ENCODE results near the gene NFIA.
"Not testable (repeated sequence)": the region's sequence is repeated elsewhere in the genome, so short reads cannot be mapped to it uniquely, and the experiment has no call there.

The NFIA gene

DNA sequence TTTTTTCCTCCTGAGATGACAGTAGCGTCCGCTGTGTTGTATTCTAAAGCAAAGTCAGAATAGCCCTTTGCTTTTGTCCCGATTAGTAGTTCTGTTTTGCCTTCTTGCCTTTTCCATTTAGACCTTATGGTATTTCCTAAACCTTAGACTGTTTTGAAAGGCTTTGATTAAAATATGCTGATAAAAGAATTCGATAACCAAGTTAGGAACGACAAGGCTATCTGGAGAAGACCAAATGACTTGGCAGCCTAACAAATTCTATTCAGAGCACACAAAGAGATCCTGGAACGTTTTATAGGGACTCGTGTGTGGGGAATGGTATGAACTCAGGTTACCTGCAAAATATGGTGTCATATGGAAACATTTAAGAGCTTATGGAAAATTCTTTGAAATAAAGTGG, 42.9 kb downstream of the NFIA start:
- Histone ChIP-seq H3K27ac (ENCODE audit: low read length) (no peak overlapping the region), H3K9ac (ENCODE audit: low read length) (no peak overlapping the region), H3K9me3 (ENCODE audit: control insufficient read depth, low read depth, low read length) (no peaks in the 10 kb centered on the region), H3K36me3 (ENCODE audit: control insufficient read depth, low read depth, low read length) (no peaks in the 10 kb centered on the region), H3K4me3 (ENCODE audit: low read length) (no peak overlapping the region), H3K27me3 (ENCODE audit: control insufficient read depth, insufficient read depth, low read length) (no peaks in the 10 kb centered on the region), H3K4me1 (ENCODE audit: control insufficient read depth, low read depth, low read length) (peaks cover 6% of the 10 kb centered on the region)

DNA sequence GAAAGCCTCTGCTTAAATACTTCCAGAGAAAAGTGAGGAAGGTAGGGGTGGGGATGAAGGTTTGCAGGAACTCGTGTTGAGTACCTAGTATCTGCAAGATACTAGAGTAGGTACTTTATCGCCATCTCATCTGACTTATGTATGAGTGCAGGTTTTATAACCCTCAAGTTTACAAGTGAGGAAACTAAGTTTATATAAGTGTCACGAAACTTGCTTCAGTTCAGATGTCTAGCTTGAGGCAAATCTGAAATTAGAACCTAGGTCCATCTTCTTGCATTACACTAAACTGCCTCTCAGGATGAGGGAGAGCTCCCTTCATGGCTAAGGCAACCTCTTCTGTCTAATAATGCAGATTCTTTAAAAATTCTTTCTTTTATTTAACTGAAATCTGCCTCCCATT, 43.5 kb downstream of the NFIA start:
- no peak overlapping the region for H3K4me3 ChIP-seq (ENCODE audit: low read length)
- H3K36me3 ChIP-seq (ENCODE audit: control insufficient read depth, low read depth, low read length) = no peaks in the 10 kb centered on the region
- no peak overlapping the region for H3K27ac ChIP-seq (ENCODE audit: low read length)
- no peaks in the 10 kb centered on the region for H3K27me3 ChIP-seq (ENCODE audit: control insufficient read depth, insufficient read depth, low read length)
- H3K4me1 ChIP-seq (ENCODE audit: control insufficient read depth, low read depth, low read length) = no peaks in the 10 kb centered on the region
- no peak overlapping the region for H3K9ac ChIP-seq (ENCODE audit: low read length)
- no peaks in the 10 kb centered on the region for H3K9me3 ChIP-seq (ENCODE audit: control insufficient read depth, low read depth, low read length)

DNA sequence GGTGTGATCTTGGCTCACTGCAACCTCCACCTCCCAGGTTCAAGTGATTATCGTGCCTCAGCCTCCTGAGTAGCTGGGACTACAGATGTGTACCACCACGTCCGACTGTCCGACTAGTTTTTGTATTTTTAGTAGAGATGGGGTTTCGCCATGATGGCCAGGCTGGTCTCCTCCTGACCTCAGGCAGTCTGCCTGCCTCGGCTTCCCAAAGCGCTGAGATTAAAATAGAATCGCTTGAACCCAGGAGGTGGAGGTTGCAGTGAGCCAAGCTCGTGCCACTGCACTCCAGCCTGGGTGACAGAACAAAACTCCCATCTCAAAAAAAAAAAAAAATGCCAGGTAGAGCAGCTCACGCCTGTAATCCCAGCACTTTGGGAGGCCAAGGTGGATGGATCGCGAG, 44.5 kb downstream of the NFIA start:
- H3K27ac ChIP-seq (ENCODE audit: low read length); H3K4me3 ChIP-seq (ENCODE audit: low read length): not testable (repeated sequence)

DNA sequence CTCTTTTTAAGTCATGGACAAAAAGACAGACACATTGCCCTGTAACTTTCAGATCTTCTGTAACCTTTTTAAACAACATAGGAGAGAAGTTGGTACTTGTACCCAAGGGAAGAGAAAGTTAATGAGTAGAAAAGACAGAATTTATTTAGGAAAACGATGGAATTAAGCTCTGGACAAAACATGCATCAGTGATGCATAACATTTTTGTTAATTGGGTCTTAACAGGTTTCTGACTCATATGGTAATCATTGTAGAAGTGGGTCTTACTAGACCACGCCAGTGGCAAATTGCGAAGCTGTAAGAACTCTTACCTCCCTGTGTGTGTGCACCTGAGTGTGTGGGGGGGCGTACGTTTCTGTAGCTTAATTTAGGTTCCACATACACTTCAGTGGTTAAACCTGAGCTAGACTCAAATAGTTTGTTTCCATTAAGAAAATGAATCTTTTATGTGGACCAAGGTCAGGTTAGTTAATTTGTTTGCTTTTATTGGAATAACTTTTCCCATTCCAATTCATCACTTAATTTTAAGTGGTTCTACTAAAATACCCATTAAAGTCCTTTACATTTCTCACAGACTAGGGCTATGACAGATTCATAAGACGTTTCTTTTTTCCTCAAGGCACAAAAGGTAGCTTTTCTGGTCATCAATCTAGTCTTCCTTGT, 48.1 kb downstream of the NFIA start:
- Histone ChIP-seq H3K9ac (ENCODE audit: low read length) (no peak overlapping the region), H3K4me3 (ENCODE audit: low read length) (no peak overlapping the region), H3K27me3 (ENCODE audit: control insufficient read depth, insufficient read depth, low read length) (no peaks in the 10 kb centered on the region), H3K36me3 (ENCODE audit: control insufficient read depth, low read depth, low read length) (no peaks in the 10 kb centered on the region), H3K4me1 (ENCODE audit: control insufficient read depth, low read depth, low read length) (no peaks in the 10 kb centered on the region), H3K9me3 (ENCODE audit: control insufficient read depth, low read depth, low read length) (no peaks in the 10 kb centered on the region), H3K27ac (ENCODE audit: low read length) (no peak overlapping the region)

More for the DNA sequence above, 44.5 kb downstream of the NFIA start:
- not testable (repeated sequence) for H3K4me1 ChIP-seq (ENCODE audit: control insufficient read depth, low read depth, low read length); H3K9ac ChIP-seq (ENCODE audit: low read length); H3K9me3 ChIP-seq (ENCODE audit: control insufficient read depth, low read depth, low read length); H3K27me3 ChIP-seq (ENCODE audit: control insufficient read depth, insufficient read depth, low read length); H3K36me3 ChIP-seq (ENCODE audit: control insufficient read depth, low read depth, low read length)

DNA sequence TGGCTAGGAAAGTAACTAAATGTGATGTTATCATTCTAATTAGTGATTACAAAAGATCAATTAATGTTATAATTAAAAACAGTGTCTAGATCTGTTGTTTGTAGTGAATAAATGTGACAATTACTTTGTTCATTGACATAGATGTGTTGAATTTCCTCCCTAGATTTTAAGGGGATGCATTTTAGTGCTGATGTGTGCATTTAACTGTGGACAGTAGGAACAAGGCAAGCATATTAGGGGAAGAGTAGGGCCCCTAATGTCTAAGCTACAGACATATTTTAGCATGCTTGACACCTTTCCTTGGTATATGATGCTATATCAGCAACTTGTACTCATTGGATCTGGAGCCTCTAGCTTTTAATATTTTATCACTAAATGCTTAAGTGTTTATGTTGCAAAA, 48.9 kb downstream of the NFIA start:
- H3K9ac ChIP-seq (ENCODE audit: low read length) = no peak overlapping the region
- H3K9me3 ChIP-seq (ENCODE audit: control insufficient read depth, low read depth, low read length) = no peaks in the 10 kb centered on the region
- H3K4me3 ChIP-seq (ENCODE audit: low read length) = no peak overlapping the region
- no peaks in the 10 kb centered on the region for H3K27me3 ChIP-seq (ENCODE audit: control insufficient read depth, insufficient read depth, low read length)
- H3K36me3 ChIP-seq (ENCODE audit: control insufficient read depth, low read depth, low read length) = no peaks in the 10 kb centered on the region
- no peaks in the 10 kb centered on the region for H3K4me1 ChIP-seq (ENCODE audit: control insufficient read depth, low read depth, low read length)
- no peak overlapping the region for H3K27ac ChIP-seq (ENCODE audit: low read length)

DNA sequence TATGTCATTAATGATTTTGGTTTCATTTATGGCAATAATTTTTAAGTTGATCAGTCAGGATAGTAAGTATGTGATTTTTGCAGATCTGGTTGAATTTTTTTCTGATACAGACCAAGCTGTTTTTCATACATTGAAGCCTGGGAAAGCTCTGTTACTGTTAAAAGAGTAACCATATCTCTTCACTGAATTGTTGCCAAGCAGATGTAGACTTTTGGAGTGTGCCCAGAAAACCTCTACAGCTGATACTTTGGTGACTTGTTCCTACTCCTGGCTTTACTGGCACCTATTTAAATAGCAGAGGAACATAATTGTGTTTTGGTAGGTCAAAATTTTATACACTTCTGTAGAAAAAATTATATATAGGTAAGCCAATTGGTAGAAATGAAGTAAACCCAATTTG, 49.4 kb downstream of the NFIA start:
- no peaks in the 10 kb centered on the region for H3K9me3 ChIP-seq (ENCODE audit: control insufficient read depth, low read depth, low read length)
- no peak overlapping the region for H3K9ac ChIP-seq (ENCODE audit: low read length)
- H3K4me3 ChIP-seq (ENCODE audit: low read length) = no peak overlapping the region
- no peaks in the 10 kb centered on the region for H3K4me1 ChIP-seq (ENCODE audit: control insufficient read depth, low read depth, low read length)
- no peaks in the 10 kb centered on the region for H3K36me3 ChIP-seq (ENCODE audit: control insufficient read depth, low read depth, low read length)
- no peaks in the 10 kb centered on the region for H3K27me3 ChIP-seq (ENCODE audit: control insufficient read depth, insufficient read depth, low read length)
- no peak overlapping the region for H3K27ac ChIP-seq (ENCODE audit: low read length)

DNA sequence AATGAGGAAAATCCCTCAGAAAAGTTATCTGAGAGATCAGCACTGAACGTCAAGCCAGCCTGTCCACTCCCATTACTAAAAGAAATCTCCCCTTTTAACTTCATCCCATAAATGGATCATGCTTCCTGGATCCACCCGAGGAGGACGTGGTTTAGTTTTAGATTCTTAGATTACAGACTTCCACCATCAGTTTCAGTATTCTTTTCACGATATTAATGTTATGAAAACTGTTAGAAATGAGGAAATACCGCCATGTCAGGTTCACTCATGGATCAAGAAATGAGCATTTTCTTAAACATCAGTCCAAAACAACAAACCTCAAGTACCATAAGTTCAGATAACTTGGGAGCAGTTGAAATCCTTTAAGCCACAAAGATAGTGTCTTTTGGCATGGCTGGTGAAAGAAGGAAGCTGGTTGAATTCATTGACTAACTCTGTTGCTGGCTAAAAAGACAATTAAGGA, 49.8 kb downstream of the NFIA start:
- Histone ChIP-seq H3K36me3 (ENCODE audit: control insufficient read depth, low read depth, low read length) (no peaks in the 10 kb centered on the region), H3K27me3 (ENCODE audit: control insufficient read depth, insufficient read depth, low read length) (no peaks in the 10 kb centered on the region), H3K9me3 (ENCODE audit: control insufficient read depth, low read depth, low read length) (no peaks in the 10 kb centered on the region), H3K27ac (ENCODE audit: low read length) (no peak overlapping the region), H3K4me1 (ENCODE audit: control insufficient read depth, low read depth, low read length) (no peaks in the 10 kb centered on the region), H3K4me3 (ENCODE audit: low read length) (no peak overlapping the region), H3K9ac (ENCODE audit: low read length) (no peak overlapping the region)

DNA sequence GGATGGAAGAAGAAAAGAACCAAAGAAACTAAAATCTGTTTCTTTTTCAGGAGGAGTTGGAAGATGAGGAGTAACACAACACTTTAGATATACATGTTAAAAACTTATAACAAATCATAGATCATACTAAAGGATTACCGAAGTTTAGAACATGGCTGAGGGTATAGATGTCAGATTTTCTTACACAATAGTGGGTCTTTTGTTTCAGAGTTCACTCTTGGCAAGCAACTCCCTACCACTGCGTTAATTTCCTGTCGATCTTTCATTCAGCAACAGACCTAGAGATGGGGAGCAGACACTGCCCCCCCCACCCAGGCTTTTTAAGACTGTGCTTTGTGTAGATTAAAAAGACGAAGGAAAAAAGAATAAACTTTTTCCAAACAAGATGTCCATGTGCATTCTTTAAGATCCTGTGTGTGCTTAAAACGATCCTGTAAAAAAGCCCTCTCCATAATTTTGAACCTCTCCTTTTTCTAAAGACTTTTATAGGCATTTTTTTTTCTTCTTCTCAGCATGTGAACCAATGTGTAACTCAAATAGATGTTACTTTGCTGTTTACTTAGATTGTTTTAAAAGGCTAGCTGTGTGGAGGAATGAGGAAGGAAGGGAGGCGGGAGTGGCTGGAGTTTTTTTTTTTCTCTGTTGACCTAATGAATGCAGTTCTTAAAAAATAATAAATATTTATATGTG, 50.4 kb downstream of the NFIA start:
- Histone ChIP-seq H3K9me3 (ENCODE audit: control insufficient read depth, low read depth, low read length) (no peaks in the 10 kb centered on the region), H3K36me3 (ENCODE audit: control insufficient read depth, low read depth, low read length) (no peaks in the 10 kb centered on the region), H3K27me3 (ENCODE audit: control insufficient read depth, insufficient read depth, low read length) (no peaks in the 10 kb centered on the region), H3K27ac (ENCODE audit: low read length) (no peak overlapping the region), H3K4me1 (ENCODE audit: control insufficient read depth, low read depth, low read length) (no peaks in the 10 kb centered on the region), H3K9ac (ENCODE audit: low read length) (no peak overlapping the region), H3K4me3 (ENCODE audit: low read length) (no peak overlapping the region)

DNA sequence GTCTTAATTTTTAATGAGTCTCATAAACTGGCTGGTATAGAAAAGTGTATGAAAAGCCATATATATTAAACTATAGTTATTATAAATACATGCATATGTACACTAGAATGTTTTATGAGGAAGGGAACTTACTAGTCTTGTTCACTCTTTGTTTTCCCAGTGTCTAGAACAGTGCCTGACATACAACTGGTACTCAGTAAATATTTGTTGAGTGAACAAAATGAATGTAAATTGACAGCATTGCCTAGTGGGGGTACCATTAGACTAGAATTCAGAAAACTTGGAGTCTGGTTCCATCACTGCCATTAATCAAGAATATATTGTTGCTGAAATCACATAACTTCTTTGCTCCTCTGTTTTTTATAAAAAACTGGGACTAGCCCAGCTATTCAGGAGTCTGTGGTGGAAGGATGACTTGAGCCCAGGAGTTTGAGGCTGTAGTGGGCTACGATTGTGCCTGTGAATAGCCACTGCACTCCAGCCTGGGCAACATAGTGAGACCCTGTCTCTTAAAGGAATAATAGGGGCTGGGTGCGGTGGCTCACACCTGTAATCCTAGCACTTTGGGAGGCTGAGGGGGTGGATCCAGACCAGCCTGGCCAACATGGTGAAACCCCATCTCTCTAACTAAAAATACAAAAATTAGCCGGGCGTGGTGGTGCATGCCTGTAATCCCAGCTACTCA, 51.1 kb downstream of the NFIA start:
- no peaks in the 10 kb centered on the region for H3K4me1 ChIP-seq (ENCODE audit: control insufficient read depth, low read depth, low read length)
- no peaks in the 10 kb centered on the region for H3K27me3 ChIP-seq (ENCODE audit: control insufficient read depth, insufficient read depth, low read length)
- H3K4me3 ChIP-seq (ENCODE audit: low read length) = no peak overlapping the region
- H3K9ac ChIP-seq (ENCODE audit: low read length) = no peak overlapping the region
- no peaks in the 10 kb centered on the region for H3K9me3 ChIP-seq (ENCODE audit: control insufficient read depth, low read depth, low read length)
- H3K27ac ChIP-seq (ENCODE audit: low read length) = no peak overlapping the region
- H3K36me3 ChIP-seq (ENCODE audit: control insufficient read depth, low read depth, low read length) = no peaks in the 10 kb centered on the region

DNA sequence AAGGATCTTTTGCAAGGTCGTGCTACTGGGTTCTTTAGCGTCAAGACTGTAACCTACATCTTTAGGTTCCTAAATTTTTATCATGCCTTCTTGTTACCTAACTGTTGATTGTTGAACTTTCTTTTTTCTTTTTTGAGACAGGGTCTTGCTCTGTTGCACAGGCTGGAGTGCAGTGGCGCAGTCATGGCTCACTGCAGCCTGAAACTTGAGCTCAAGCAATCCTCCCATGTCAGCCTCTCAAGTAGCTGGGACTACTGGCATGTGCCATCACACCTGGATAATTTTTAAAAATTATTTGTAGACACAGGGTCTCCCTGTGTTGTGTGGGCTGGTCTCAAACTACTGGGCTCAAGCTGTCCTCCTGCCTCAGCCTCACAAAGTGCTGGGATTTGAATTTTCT, 52.9 kb downstream of the NFIA start:
- no peaks in the 10 kb centered on the region for H3K27me3 ChIP-seq (ENCODE audit: control insufficient read depth, insufficient read depth, low read length)

DNA sequence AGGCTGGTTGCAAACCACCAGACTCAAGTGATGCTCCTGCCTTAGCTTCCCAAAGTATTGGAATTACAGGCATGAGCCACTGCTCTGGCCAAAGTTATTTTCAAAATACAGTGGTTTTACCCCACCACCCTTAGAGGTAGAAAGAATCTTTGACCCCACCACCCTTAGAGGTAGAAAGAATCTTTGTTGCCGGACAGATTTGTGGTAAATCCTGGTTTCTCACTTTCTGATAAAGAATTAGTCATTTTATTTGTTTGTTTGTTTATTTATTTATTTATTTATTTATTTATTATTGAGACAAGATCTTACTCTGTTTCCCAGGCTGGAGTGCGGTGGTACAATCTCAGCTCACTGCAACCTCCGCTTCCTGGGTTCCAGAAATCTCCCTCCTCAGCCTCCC, 55.9 kb downstream of the NFIA start:
- Histone ChIP-seq H3K9ac (ENCODE audit: low read length) (no peak overlapping the region), H3K4me3 (ENCODE audit: low read length) (no peak overlapping the region), H3K9me3 (ENCODE audit: control insufficient read depth, low read depth, low read length) (no peaks in the 10 kb centered on the region), H3K27me3 (ENCODE audit: control insufficient read depth, insufficient read depth, low read length) (no peaks in the 10 kb centered on the region), H3K4me1 (ENCODE audit: control insufficient read depth, low read depth, low read length) (peaks cover 15% of the 10 kb centered on the region), H3K36me3 (ENCODE audit: control insufficient read depth, low read depth, low read length) (no peaks in the 10 kb centered on the region), H3K27ac (ENCODE audit: low read length) (no peak overlapping the region)

More for the DNA sequence above, 52.9 kb downstream of the NFIA start:
- Histone ChIP-seq H3K9ac (ENCODE audit: low read length) (no peak overlapping the region), H3K4me1 (ENCODE audit: control insufficient read depth, low read depth, low read length) (no peaks in the 10 kb centered on the region), H3K36me3 (ENCODE audit: control insufficient read depth, low read depth, low read length) (no peaks in the 10 kb centered on the region), H3K4me3 (ENCODE audit: low read length) (no peak overlapping the region), H3K27ac (ENCODE audit: low read length) (no peak overlapping the region), H3K9me3 (ENCODE audit: control insufficient read depth, low read depth, low read length) (no peaks in the 10 kb centered on the region)
